RPMI7951 (cell line): ENCODE results near the gene SPIN4. TPM values are rescaled to one million over a fixed set of nuclear protein-coding genes. Genes with fewer than 3 reads are reported as not detected.
A peak's percentile ranks its signal among the peaks of the same experiment; 100 is the strongest.
"Not testable (repeated sequence)": the region's sequence is repeated elsewhere in the genome, so short reads cannot be mapped to it uniquely, and the experiment has no call there.

Experiments used
- DNase-seq: peaks from one replicate; pipeline ENCODE4 v3.0.0-alpha.2; 2012; ENCODE audit warnings: low read depth
- total RNA-seq: library from RNA; depleted of rRNA; stranded (reverse); fragments of >200 nt; shearing (Covaris generic); gene quantifications from 2 replicates; pipeline ENCODE4 v1.2.3, GENCODE V29; 2014; rRNA removed

The SPIN4 gene
- 18.5 and 23.6 TPM in 2 replicates for total RNA-seq

GRCh38 chrX:63350941-63351616 is at the start of gene SPIN4:
Gene SPIN4, minus strand, starts transcription at chrX:63351332. Its CDS starts 513 bp downstream, at chrX:63350819.
- DNase-seq = peak; percentile 95

GRCh38 chrX:63400340-63400739 is 49.2 kb upstream of the SPIN4 start:
- DNase-seq = no peak

- DNase-seq = no peak
These were observed 43.7 kb upstream of the SPIN4 start for GRCh38 chrX:63394872-63395271.

GRCh38 chrX:63393094-63393493 is 42.0 kb upstream of the SPIN4 start:
- DNase-seq = not testable (repeated sequence)

GRCh38 chrX:63387411-63387810 is 36.3 kb upstream of the SPIN4 start:
- DNase-seq = no peak

- DNase-seq = not testable (repeated sequence)
These were observed 33.1 kb upstream of the SPIN4 start for GRCh38 chrX:63384263-63384662.

- DNase-seq = not testable (repeated sequence)
These were observed 21.9 kb upstream of the SPIN4 start for GRCh38 chrX:63373012-63373411.

- DNase-seq = not testable (repeated sequence)
These were observed 16.6 kb upstream of the SPIN4 start for GRCh38 chrX:63367699-63368098.

GRCh38 chrX:63363788-63364187 is 12.7 kb upstream of the SPIN4 start:
- DNase-seq = no peak

- DNase-seq = no peak
These were observed 10.4 kb upstream of the SPIN4 start for GRCh38 chrX:63361494-63361893.

- DNase-seq = no peak
These were observed 3.4 kb upstream of the SPIN4 start for GRCh38 chrX:63354484-63354883.

GRCh38 chrX:63350465-63350877 is 661 bp downstream of the SPIN4 start:
- peak; percentile 32 for DNase-seq

- peak; percentile 1 for DNase-seq
These were observed 1.8 kb downstream of the SPIN4 start for GRCh38 chrX:63349307-63349706.

GRCh38 chrX:63330681-63331080 is 20.5 kb downstream of the SPIN4 start:
- DNase-seq = peak; percentile 4

GRCh38 chrX:63327788-63328187 is 23.3 kb downstream of the SPIN4 start:
- no peak for DNase-seq

GRCh38 chrX:63299596-63299995 is 51.5 kb downstream of the SPIN4 start:
- DNase-seq = no peak
